GM21717 (cell line): Measurements from ENCODE around the gene AAMP.
"Not testable (repeated sequence)": the region's sequence is repeated elsewhere in the genome, so short reads cannot be mapped to it uniquely, and the experiment has no call there.

Experiments used
- ATAC-seq: cut with Tn5 transposase; IDR thresholded peaks from one replicate; pipeline ENCODE4 v1.9.1; 2021; ENCODE audit warnings: mild to moderate bottlenecking, moderate library complexity; ENCODE audit not compliant: unreplicated experiment

AAMP gene

GRCh38 chr2:218275371-218276072 lies 5.6 kb upstream of the AAMP start:
- ATAC-seq: no peak

- no peak for ATAC-seq
These were observed 4.6 kb upstream of the AAMP start for GRCh38 chr2:218274586-218274985.

GRCh38 chr2:218273908-218274249 lies 3.9 kb upstream of the AAMP start:
- ATAC-seq: no peak

GRCh38 chr2:218273214-218273907 lies 3.4 kb upstream of the AAMP start:
- not testable (repeated sequence) for ATAC-seq

- ATAC-seq: no peak
These were observed 2.7 kb upstream of the AAMP start for GRCh38 chr2:218272531-218273212.

GRCh38 chr2:218271865-218272530 lies 2.1 kb upstream of the AAMP start:
- no peak for ATAC-seq

- no peak for ATAC-seq
These were observed 1.5 kb upstream of the AAMP start for GRCh38 chr2:218271487-218271797.

GRCh38 chr2:218270721-218271486 lies 967 bp upstream of the AAMP start:
- no peak for ATAC-seq

GRCh38 chr2:218267259-218267658 lies 2.7 kb downstream of the AAMP start:
- ATAC-seq: no peak

GRCh38 chr2:218266316-218266979 lies 3.5 kb downstream of the AAMP start:
- ATAC-seq: no peak

GRCh38 chr2:218265626-218266025 lies 4.3 kb downstream of the AAMP start:
- no peak for ATAC-seq

- ATAC-seq: no peak
These were observed 5.0 kb downstream of the AAMP start for GRCh38 chr2:218264773-218265561.

- ATAC-seq: no peak
These were observed 5.9 kb downstream of the AAMP start for GRCh38 chr2:218263817-218264641.

GRCh38 chr2:218262631-218263586 lies 7.0 kb downstream of the AAMP start:
- ATAC-seq: no peak

- no peak for ATAC-seq
These were observed 7.7 kb downstream of the AAMP start for GRCh38 chr2:218262237-218262600.

GRCh38 chr2:218261423-218262236 lies 8.3 kb downstream of the AAMP start:
- ATAC-seq: no peak
